Tongue (tissue), 2 donors: ENCODE results near the gene BMP4. TPM values are rescaled to one million over a fixed set of nuclear protein-coding genes. Genes with fewer than 3 reads are reported as not detected.

Experiments used
- DNase-seq: peaks from one replicate; pipeline ENCODE4 v3.0.0-alpha.2; 2015
- total RNA-seq: library from RNA; depleted of rRNA; stranded (reverse); fragments of >200 nt; gene quantifications from one replicate; pipeline ENCODE4 v1.2.3, GENCODE V29; 2014

Gene BMP4
- total RNA-seq, 1 donor from 2014 or later = 15.3 TPM

GRCh38 chr14:53946071-53946403 lies 10.6 kb downstream of the BMP4 start:
- no peak for DNase-seq

GRCh38 chr14:53943751-53944083 lies 12.9 kb downstream of the BMP4 start:
- no peak for DNase-seq

GRCh38 chr14:53942970-53943750 lies 13.5 kb downstream of the BMP4 start:
- peak; percentile 17 for DNase-seq

GRCh38 chr14:53938136-53938837 lies 18.3 kb downstream of the BMP4 start:
- DNase-seq = no peak

GRCh38 chr14:53934778-53935414 lies 21.7 kb downstream of the BMP4 start:
- no peak for DNase-seq

GRCh38 chr14:53932966-53933365 lies 23.7 kb downstream of the BMP4 start:
- DNase-seq = no peak

GRCh38 chr14:53929871-53930715 lies 26.5 kb downstream of the BMP4 start:
- DNase-seq = peak; percentile 38

- no peak for DNase-seq
Measured at GRCh38 chr14:53927171-53927570, 29.5 kb downstream of the BMP4 start.

- DNase-seq = no peak
Measured at GRCh38 chr14:53925201-53925766, 31.3 kb downstream of the BMP4 start.

- no peak for DNase-seq
Measured at GRCh38 chr14:53924753-53925152, 31.9 kb downstream of the BMP4 start.

- DNase-seq = no peak
Measured at GRCh38 chr14:53921027-53921426, 35.6 kb downstream of the BMP4 start.

- no peak for DNase-seq
Measured at GRCh38 chr14:53916239-53916638, 40.4 kb downstream of the BMP4 start.

- no peak for DNase-seq
Measured at GRCh38 chr14:53915364-53916014, 41.1 kb downstream of the BMP4 start.

GRCh38 chr14:53912021-53912420 lies 44.6 kb downstream of the BMP4 start:
- DNase-seq = peak; percentile 68

- no peak for DNase-seq
Measured at GRCh38 chr14:53908416-53908815, 48.2 kb downstream of the BMP4 start.

GRCh38 chr14:53902307-53902706 lies 54.3 kb downstream of the BMP4 start:
- no peak for DNase-seq

- peak; percentile 20 for DNase-seq
Measured at GRCh38 chr14:53900499-53900898, 56.1 kb downstream of the BMP4 start.
